SIG-M5 (cell line): ENCODE results near the gene ARHGAP40.

Experiments
- DNase-seq: peaks from one replicate; lab custom pipeline; 2025; lab: John Stamatoyannopoulos, UW

The ARHGAP40 gene

GRCh38 chr20:38685271-38685670 lies 83.7 kb downstream of the ARHGAP40 start:
- DNase-seq = no peak

GRCh38 chr20:38685853-38686473 lies 84.4 kb downstream of the ARHGAP40 start:
- no peak for DNase-seq

GRCh38 chr20:38692436-38693411 lies 91.1 kb downstream of the ARHGAP40 start:
- no peak for DNase-seq

- no peak for DNase-seq
Measured at GRCh38 chr20:38697306-38697705, 95.7 kb downstream of the ARHGAP40 start.

- no peak for DNase-seq
Measured at GRCh38 chr20:38698541-38698940, 96.9 kb downstream of the ARHGAP40 start.

- DNase-seq = no peak
Measured at GRCh38 chr20:38700141-38700540, 98.5 kb downstream of the ARHGAP40 start.
